Choroid plexus epithelial cell (primary cell): ENCODE results near the gene CRNKL1.

Experiments
- DNase-seq: peaks from one replicate; pipeline ENCODE4 v3.0.0-alpha.2; 2010; ENCODE audit warnings: low read depth
- H3K4me3 ChIP-seq: 2 replicates; pipeline ENCODE4 v1.5.1; 2011; ENCODE audit warnings: low read depth, mild to moderate bottlenecking, control low read depth, low read length, moderate library complexity
- CTCF ChIP-seq: conservative IDR thresholded peaks from 2 replicates; pipeline ENCODE4 v1.5.1; 2011; ENCODE audit warnings: low read depth, mild to moderate bottlenecking, control low read depth, inconsistent platforms, low read length, moderate library complexity

CRNKL1 gene

GRCh38 chr20:20063941-20064702 is 11.9 kb upstream of the CRNKL1 start:
- no peak overlapping the region for H3K4me3 ChIP-seq
- DNase-seq = no peak
- TF ChIP-seq CTCF = no peak

GRCh38 chr20:20060234-20060998 is 8.2 kb upstream of the CRNKL1 start:
- no peak for TF ChIP-seq CTCF
- H3K4me3 ChIP-seq = no peak overlapping the region
- no peak for DNase-seq

GRCh38 chr20:20051767-20052073 is 546 bp downstream of the CRNKL1 start:
- no peak for TF ChIP-seq CTCF
- DNase-seq = peak; percentile 5
- H3K4me3 ChIP-seq = peak overlapping the region; percentile 97

- no peak for DNase-seq
- TF ChIP-seq CTCF = no peak
- H3K4me3 ChIP-seq = no peak overlapping the region
Observed at GRCh38 chr20:20039752-20040387, 12.4 kb downstream of the CRNKL1 start.

- H3K4me3 ChIP-seq = no peak overlapping the region
- DNase-seq = no peak
- no peak for TF ChIP-seq CTCF
Observed at GRCh38 chr20:20038586-20038985, 13.7 kb downstream of the CRNKL1 start.

- peak; percentile 81 for DNase-seq
- TF ChIP-seq CTCF = no peak
- H3K4me3 ChIP-seq = no peak overlapping the region
Observed at GRCh38 chr20:20037960-20038359, 14.3 kb downstream of the CRNKL1 start.

GRCh38 chr20:20036756-20037155 is 15.5 kb downstream of the CRNKL1 start:
- no peak for TF ChIP-seq CTCF
- H3K4me3 ChIP-seq = no peak overlapping the region
- no peak for DNase-seq
